Epithelial cell of esophagus (primary cell): ENCODE results near the gene MAPK8IP3.
A peak's percentile ranks its signal among the peaks of the same experiment; 100 is the strongest.

Experiments
- DNase-seq: peaks from one replicate; pipeline ENCODE4 v3.0.0; 2010; ENCODE audit warnings: low read depth
- H3K4me3 ChIP-seq: 2 replicates; pipeline ENCODE4 v1.5.1; 2011; ENCODE audit warnings: mild to moderate bottlenecking, low read length, control low read depth
- TF ChIP-seq, protein P1 (sequence below): IDR thresholded peaks from 2 replicates; pipeline ENCODE4 v1.5.1; 2011; ENCODE audit warnings: low read depth, mild to moderate bottlenecking, low read length, control low read depth, inconsistent platforms; ENCODE audit not compliant: insufficient read depth; ENCODE audit errors: missing control alignments

Gene MAPK8IP3

DNA sequence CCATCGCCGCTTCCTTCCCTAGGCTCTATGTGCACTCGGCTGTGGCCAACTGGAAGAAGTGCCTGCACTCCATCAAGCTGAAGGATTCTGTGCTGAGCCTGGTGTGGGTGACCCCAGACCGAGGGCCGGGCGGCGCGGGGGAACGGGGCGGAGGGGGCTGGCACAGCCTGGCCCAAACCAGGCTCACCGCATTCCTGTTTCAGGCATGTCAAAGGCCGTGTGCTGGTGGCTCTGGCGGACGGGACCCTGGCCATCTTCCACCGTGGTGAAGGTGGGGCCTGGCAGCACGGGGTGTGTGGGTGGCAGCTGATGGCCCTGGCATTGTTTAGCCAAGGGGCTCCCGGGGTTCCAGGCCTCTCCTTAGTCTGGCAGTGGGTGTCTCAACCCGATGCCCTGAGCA, 60.7 kb downstream of the MAPK8IP3 start:
- no peak for DNase-seq
- H3K4me3 ChIP-seq, result no peak overlapping the region
- TF ChIP-seq, protein P1, sequence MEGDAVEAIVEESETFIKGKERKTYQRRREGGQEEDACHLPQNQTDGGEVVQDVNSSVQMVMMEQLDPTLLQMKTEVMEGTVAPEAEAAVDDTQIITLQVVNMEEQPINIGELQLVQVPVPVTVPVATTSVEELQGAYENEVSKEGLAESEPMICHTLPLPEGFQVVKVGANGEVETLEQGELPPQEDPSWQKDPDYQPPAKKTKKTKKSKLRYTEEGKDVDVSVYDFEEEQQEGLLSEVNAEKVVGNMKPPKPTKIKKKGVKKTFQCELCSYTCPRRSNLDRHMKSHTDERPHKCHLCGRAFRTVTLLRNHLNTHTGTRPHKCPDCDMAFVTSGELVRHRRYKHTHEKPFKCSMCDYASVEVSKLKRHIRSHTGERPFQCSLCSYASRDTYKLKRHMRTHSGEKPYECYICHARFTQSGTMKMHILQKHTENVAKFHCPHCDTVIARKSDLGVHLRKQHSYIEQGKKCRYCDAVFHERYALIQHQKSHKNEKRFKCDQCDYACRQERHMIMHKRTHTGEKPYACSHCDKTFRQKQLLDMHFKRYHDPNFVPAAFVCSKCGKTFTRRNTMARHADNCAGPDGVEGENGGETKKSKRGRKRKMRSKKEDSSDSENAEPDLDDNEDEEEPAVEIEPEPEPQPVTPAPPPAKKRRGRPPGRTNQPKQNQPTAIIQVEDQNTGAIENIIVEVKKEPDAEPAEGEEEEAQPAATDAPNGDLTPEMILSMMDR, result no peak

DNA sequence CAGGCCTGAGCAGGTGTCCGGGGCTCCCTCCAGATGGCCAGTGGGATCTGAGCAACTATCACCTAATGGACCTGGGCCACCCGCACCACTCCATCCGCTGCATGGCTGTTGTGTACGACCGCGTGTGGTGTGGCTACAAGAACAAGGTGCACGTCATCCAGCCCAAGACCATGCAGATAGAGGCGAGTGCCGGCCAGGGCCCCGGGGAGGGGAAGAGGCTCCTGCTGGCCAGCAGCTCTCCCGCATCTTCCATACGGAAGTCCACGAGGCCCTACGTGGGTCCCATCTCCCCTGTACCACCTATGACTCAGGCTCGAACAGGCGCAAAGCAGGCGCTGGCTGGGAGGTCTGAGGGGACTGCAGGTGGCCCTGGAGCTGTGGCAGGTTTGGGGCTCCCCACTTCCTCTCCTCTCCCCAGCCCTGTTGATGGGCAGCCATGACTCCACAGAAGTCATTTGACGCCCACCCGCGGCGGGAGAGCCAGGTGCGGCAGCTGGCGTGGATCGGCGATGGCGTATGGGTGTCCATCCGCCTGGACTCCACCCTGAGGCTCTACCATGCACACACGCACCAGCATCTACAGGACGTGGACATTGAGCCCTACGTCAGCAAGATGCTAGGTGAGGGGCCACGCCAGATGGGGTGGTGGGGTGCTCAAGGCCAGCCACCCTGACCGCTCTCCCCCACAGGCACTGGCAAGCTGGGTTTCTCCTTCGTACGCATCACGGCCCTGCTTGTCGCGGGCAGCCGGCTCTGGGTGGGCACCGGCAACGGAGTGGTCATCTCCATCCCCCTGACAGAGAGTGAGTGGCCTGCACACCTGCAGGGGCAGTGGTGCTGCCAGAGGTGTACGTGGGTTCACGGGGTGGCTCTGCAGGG, 61.4 kb downstream of the MAPK8IP3 start:
- TF ChIP-seq, protein P1, result no peak
- no peak overlapping the region for H3K4me3 ChIP-seq
- DNase-seq, result no peak

DNA sequence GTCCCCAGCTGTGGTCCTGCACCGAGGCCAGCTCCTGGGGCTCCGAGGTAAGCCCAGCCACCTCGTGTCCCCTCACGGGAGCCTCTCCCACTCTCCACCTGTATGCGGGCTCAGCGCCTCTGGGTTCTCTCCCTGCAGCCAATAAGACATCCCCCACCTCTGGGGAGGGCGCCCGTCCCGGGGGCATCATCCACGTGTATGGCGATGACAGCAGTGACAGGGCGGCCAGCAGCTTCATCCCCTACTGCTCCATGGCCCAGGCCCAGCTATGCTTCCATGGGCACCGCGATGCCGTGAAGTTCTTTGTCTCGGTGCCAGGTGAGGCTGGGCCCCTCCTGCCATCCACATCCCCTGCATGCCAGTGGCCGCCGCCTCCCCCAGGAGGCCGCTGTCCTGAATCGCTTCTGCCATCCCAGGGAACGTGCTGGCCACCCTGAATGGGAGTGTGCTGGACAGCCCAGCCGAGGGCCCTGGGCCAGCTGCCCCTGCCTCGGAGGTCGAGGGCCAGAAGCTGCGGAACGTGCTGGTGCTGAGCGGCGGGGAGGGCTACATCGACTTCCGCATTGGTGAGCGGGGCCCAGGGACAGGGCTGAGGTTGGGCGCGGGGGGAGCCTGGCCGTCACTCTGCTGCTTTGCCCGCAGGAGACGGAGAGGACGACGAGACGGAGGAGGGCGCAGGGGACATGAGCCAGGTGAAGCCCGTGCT, 62.2 kb downstream of the MAPK8IP3 start:
- H3K4me3 ChIP-seq, result no peak overlapping the region
- TF ChIP-seq, protein P1, result no peak
- no peak for DNase-seq

DNA sequence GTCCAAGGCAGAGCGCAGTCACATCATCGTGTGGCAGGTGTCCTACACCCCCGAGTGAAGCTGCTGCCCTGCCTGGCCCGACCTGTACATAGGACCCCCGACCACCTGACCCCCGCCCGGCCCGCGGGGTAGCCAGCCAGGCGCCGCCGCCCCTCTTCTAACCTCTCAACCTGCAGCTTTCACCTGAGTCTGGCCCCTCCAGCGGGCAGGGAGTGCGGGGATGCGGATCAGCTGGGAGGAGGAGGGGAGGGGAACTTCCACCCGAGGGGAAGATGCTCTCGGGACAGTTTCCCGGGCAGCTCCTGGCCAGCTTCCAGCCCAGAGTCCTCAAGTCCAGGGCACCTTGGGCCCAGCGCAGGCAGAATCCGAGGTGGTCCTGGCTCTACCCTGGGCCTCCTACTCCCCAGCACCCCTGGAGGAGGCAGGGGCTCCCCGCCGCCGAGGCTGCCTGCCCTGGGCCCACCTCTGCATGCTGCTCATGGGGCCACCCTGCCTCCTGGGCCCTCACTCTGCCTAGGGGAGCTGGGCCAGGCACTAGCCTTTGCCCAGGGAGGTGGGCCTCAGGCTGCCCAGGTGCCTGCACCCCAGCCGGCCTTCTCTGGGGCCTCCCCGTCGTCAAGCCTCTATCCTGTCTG, 62.9 kb downstream of the MAPK8IP3 start:
- no peak overlapping the region for H3K4me3 ChIP-seq
- TF ChIP-seq, protein P1, result no peak

DNA sequence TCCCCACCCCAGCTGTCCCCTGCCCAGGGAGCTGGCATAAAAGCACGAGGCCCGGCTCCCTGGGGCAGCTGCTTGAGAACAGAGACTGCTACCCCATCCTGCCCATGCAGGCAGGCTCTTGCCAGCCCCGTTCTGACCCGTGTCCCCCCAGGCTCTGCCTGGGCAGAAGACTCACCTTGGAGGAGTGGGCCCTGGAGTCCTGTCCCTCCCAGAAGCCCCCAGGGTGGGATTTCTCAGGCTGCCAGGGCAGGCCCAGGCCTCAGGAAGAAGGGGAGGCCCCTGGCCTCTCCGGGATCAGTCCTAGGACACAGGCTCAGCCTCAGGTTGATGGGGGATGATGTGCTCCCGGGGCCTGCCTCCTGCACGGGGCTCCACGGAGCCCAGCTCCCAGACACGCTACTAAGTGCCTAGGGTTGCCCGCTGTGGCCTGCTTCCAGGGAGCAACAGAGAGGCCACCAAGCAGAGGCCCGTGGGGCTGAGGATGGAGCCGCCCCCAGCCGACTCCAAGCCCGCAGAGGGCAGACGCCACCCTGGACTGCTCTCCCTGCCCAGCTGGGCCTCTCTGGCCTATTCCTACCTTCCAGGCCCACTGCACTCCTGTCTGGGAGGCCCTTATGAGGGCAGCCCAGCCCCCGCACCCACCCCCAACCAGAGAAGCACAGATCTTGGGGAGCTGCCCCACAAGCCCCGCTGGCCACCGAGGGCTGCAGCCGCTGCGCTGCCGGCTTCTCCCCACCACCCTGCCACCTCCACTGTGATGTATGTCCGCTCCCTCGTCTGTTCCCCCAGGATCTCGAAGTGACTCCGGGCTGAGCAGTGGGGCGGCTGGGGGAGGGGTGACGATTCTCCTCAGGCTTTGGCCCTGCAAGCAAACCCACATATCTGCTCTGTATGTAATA, 63.7 kb downstream of the MAPK8IP3 start:
- DNase-seq, result no peak
- H3K4me3 ChIP-seq, result no peak overlapping the region
- TF ChIP-seq, protein P1, result no peak

More for the DNA sequence above, 62.9 kb downstream of the MAPK8IP3 start:
- no peak for DNase-seq

DNA sequence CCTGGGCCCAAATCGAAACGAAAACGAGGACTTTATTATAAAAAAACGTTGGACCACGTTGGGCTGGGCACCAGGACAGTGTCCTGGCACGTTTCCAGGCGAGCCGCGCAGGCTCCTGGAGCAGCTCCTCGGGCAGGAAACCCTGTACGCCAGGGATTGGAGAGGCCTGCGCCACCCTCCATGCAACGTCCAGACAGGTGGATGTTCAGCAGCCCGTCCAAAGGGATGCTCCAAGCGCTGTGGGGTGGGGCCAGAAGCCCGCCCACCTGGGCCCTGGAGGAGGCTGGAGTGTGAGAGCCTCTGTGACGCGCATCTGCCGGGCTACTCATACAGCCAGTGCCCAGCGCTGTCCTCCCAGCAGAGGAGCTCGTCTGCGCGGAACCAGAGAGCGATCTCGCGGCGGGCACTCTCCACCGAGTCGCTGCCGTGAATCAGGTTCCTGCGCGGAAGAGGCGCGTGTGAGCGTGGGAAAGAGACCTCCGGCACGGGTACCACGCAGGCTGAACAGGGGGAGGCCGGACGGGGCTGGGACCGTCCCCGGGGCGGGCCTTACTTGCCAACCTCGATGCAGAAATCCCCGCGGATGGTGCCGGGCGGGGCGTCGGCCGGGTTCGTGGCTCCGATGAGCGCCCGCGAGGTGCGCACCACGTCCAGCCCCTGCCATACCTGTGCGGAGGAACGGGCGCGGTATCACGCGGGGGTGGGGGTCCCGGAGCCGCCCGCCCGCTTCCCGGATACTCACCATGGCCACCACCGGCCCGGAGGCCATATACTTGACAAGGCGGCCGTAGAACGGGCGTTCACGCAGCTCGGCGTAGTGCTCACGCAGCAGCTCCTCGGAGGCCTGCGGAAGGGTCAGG, 64.6 kb downstream of the MAPK8IP3 start:
- DNase-seq, result peak; percentile 81
- TF ChIP-seq, protein P1, result no peak
- peak overlapping the region; percentile 71 for H3K4me3 ChIP-seq
